ENCODE measurements around the gene PPP1R13L.
"Not testable (repeated sequence)": the region's sequence is repeated elsewhere in the genome, so short reads cannot be mapped to it uniquely, and the experiment has no call there.

The PPP1R13L gene

DNA sequence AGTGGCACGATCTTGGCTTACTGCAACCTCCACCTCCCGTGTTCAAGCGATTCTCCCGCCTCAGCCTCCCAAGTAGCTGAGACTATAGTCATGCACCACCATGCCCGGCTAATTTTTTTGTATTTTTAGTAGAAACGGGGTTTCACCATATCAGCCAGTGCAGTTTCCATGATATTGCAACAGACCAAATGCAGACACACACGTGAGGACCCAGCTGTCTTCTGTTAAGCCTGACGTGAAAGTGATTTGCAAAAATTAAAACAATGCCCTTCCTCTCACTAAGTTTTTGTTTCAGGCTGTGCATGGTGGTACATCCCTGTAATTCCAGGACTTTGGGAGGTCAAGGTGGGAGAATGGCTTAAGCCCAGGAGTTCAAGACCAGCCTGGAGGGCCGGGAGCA is 26.1 kb upstream of the PPP1R13L start:
- DNase-seq, result not testable (repeated sequence)

DNA sequence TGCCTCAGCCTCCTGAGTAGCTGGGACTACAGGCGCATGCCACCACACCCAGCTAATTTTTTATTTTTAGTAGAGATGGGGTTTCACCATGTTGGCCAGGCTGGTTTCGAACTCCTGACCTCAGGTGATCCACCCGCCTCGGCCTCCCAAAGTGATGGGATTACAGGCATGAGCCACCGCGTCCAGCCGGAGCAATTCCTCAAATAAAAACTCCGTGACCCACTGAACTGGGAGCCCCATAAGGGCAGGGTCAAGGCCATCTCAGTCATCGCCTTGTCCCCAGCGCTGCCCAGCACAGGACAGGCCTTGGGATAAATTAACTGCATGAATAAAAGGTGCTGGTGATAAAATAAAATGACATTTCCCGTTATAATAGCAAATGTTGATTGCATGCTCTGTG is 25.0 kb upstream of the PPP1R13L start:
- DNase-seq, result not testable (repeated sequence)

- no peak for DNase-seq
Measured at GRCh38 chr19:45428384-45429231, 23.7 kb upstream of the PPP1R13L start.

DNA sequence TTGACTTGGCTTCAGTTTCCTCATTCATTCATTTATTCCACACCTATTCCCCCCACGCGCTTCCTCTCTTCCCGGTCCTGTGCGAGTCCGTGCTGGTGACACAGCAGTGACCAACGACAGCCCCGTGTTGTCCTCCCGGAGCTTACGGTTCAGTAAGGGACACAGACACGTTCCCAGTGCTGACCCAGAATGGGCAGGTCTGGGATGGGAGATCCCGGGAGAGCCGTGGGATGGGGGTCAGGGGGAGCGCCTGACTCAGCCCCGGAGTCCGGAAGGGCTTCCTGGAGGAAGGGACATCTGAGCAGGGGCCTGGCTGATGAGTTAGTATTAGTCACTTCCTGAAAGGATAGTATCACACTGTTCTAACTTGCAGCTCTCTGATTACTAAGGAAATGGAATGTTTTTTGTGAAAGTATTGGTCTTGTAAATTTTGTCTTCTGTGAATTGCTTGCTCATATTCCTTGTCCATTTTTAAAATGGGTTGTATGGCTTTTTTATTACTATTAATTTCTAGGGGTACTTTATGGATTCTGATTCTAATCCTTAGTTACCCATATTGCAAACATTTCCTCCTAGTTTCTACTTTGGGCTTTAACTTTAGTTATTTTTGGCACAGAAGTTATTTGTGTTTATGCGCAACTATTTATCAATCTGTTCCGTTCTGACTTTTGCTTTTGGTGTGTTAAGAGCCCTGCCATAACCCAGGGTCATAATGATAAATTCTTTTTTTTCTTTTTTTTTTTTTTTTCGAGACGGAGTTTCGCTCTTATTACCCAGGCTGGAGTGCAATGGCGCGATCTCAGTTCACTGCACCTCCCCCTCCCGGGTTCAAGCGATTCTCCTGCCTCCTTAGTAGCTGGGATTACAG is 19.6 kb upstream of the PPP1R13L start:
- DNase-seq, result peak; percentile 49

- DNase-seq, result peak; percentile 92
Measured at GRCh38 chr19:45423589-45424190, 18.8 kb upstream of the PPP1R13L start, which contains the start of gene ERCC1. Gene ERCC1 (minus strand): TSS chr19:45423917. CDS start chr19:45423374, 543 bp downstream.

DNA sequence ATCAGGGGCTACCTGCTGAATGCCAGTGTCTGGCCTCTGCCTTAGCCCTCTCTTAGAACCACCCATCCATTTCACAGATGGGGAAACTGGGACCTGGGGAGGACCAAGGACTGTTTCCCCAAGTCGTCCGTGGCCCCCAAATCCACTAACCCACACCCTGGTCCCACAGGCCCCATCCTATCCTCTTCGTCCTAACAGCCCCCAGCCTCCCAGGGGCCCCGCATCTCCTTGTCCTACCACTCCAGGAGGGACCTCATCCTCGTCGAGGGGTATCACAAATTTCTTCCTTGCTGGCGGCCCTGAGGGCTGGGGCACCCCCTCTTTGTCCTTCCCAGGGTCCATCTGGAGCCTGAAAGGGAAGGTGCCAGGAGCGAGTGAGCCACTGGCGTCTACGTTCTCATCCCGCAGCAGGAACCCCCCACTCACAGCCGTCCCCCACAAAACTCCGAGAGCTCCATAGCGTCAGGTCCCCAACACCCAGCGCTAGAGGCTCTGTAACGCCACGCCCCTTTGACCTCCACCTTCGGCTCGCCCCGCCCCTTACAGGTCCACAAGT is 18.2 kb upstream of the PPP1R13L start:
- no peak for DNase-seq

- DNase-seq, result no peak
Measured at GRCh38 chr19:45421947-45422498, 17.2 kb upstream of the PPP1R13L start.

- DNase-seq, result no peak
Measured at GRCh38 chr19:45420871-45421270, 16.0 kb upstream of the PPP1R13L start.

- no peak for DNase-seq
Measured at GRCh38 chr19:45420356-45420755, 15.5 kb upstream of the PPP1R13L start.

GRCh38 chr19:45419895-45420294 is 15.0 kb upstream of the PPP1R13L start:
- no peak for DNase-seq

- no peak for DNase-seq
Measured at GRCh38 chr19:45419396-45419795, 14.5 kb upstream of the PPP1R13L start.

GRCh38 chr19:45418802-45419201 is 13.9 kb upstream of the PPP1R13L start:
- DNase-seq, result no peak

GRCh38 chr19:45417151-45417550 is 12.3 kb upstream of the PPP1R13L start:
- no peak for DNase-seq

DNA sequence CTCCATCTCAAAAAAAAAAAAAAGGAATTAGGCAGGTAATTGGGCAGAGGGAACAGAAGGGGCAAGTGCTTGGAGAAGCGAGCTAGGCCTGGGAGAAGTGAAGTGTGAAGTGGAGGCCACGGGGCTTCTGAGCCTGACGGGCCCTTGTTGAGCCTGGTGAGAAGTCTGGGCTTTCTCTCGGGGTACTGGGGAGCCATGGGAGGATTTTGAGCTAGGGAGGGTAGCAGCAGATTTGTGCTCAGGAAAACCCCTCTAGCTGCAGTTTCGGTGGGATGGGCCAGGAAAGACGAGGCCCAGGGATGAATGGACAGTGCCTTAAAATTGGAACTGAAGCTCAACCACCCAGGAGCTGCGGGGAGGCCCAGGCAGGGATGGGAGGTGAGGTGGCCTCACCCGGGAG is 9.6 kb upstream of the PPP1R13L start:
- DNase-seq, result no peak

GRCh38 chr19:45413497-45413896 is 8.6 kb upstream of the PPP1R13L start:
- no peak for DNase-seq

DNA sequence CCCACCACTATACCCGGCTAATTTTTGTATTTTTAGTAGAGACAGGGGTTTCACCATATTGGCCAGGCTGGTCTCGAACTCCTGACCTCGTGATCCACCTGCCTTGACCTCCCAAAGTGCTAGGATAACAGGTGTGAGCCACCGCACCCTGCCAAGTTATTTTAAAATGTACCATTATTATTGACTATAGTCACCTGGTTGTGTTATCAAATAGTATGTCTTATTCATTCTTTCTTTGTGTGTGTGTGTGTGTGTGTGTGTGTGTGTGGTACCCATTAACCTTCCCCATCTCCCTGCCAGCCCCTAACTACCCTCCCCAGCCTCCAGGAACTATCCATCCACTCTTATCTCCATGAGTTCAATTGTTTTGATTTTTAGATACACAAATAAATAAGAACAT is 5.5 kb upstream of the PPP1R13L start:
- not testable (repeated sequence) for DNase-seq

GRCh38 chr19:45409557-45409920 is 4.7 kb upstream of the PPP1R13L start:
- DNase-seq, result no peak

GRCh38 chr19:45408830-45409556 is 4.1 kb upstream of the PPP1R13L start:
- DNase-seq, result no peak

DNA sequence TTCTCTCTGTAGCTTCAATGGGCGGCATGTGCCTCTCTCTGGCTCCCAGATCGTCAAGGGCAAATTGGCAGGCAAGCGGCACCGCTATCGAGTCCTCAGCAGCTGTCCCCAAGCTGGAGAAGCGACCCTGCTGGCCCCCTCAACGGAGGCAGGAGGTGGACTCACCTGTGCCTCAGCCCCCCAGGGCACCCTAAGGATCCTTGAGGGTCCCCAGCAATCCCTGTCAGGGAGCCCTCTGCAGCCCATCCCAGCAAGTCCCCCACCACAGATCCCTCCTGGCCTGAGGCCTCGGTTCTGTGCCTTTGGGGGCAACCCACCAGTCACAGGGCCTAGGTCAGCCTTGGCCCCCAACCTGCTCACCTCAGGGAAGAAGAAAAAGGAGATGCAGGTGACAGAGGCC is 3.3 kb upstream of the PPP1R13L start:
- no peak for DNase-seq

- not testable (repeated sequence) for DNase-seq
Measured at GRCh38 chr19:45407585-45407984, 2.7 kb upstream of the PPP1R13L start.

GRCh38 chr19:45407091-45407375 is 2.2 kb upstream of the PPP1R13L start:
- DNase-seq, result no peak

All from CD4-positive, alpha-beta T cell treated with Interleukin-17A for 1 hour (primary cell).